IMR-90 (cell line): Measurements from ENCODE around the gene OTULINL.

Source experiments
- MAZ ChIP-seq: IDR thresholded peaks from 2 replicates; pipeline ENCODE4 v1.6.1; 2012; ENCODE audit warnings: low read depth, mild to moderate bottlenecking, low read length, improper control_type of control experiment, moderate library complexity, borderline replicate concordance
- POLR2A ChIP-seq: IDR thresholded peaks from 2 replicates; pipeline ENCODE4 v1.6.1; 2012; ENCODE audit warnings: mild to moderate bottlenecking, low read depth, low read length
- RCOR1 ChIP-seq: IDR thresholded peaks from 2 replicates; pipeline ENCODE4 v1.6.1; 2012; ENCODE audit warnings: mild to moderate bottlenecking, low read length, improper control_type of control experiment; ENCODE audit not compliant: insufficient replicate concordance
- TF ChIP-seq, protein P1 (sequence below): conservative IDR thresholded peaks from 2 replicates; pipeline ENCODE4 v1.5.1; 2012; ENCODE audit warnings: mild to moderate bottlenecking, low read depth, low read length, improper control_type of control experiment

DNA sequence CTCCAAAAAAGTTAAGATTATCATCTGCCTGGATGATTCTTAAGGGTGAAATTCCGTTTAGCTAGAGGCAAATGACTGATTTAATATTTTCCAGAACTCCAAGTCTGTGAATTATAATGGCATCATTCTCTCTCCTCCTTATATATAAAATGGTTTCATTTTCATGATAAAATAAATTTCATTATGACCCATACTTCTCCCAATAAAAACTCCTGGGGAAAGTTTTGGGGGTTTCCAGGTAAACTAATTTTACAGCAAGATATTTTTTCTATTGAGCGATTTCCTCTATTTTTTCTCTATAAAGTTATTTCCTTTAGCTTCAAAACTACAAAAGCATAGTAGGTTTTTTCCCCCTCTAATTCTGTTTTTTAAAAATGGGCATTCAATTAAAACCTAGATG, 75.3 kb downstream of the OTULINL start:
- TF ChIP-seq, protein P1, sequence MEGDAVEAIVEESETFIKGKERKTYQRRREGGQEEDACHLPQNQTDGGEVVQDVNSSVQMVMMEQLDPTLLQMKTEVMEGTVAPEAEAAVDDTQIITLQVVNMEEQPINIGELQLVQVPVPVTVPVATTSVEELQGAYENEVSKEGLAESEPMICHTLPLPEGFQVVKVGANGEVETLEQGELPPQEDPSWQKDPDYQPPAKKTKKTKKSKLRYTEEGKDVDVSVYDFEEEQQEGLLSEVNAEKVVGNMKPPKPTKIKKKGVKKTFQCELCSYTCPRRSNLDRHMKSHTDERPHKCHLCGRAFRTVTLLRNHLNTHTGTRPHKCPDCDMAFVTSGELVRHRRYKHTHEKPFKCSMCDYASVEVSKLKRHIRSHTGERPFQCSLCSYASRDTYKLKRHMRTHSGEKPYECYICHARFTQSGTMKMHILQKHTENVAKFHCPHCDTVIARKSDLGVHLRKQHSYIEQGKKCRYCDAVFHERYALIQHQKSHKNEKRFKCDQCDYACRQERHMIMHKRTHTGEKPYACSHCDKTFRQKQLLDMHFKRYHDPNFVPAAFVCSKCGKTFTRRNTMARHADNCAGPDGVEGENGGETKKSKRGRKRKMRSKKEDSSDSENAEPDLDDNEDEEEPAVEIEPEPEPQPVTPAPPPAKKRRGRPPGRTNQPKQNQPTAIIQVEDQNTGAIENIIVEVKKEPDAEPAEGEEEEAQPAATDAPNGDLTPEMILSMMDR: no peak
- TF ChIP-seq MAZ (no peak), RCOR1 (no peak), POLR2A (no peak)
